GM21526 (cell line): Measurements from ENCODE around the gene TP73.

Experiments used
- ATAC-seq: cut with Tn5 transposase; IDR thresholded peaks from one replicate; pipeline ENCODE4 v1.9.1; 2021; ENCODE audit warnings: moderate library complexity; ENCODE audit not compliant: unreplicated experiment, low FRiP score

Gene TP73

DNA sequence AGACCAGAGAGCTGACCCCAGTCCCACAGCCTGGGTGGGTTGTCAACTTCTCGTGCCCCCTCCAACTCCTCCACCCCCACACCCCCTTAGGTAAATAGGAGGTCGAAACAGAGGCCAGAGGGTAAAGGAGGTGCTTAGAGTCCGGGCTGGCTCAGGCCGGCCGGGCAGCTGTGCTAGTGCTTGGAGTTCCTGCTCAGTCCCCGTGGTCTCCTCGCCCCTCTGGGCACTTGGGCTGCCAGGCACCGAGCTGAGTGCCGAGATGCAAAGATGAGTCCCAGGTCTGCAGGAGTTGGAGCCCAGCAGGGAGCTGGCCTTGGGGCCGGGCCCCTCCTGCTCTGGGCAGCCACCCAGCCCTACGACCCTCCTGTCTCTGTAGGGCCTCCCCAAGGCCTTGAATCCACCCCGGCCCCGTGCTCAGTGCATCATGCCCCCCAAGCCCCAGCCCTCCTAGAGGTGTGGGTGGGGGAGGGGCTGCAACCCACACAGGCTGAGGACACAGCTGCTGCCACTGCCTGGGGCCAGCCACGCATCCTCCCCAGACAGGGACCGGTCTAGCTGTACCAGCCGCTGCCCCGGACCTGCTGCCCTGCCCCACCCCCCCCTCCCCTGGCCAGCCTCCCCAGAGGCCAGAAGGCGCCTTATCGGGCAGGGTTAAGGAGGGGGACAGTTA lies 122.1 kb downstream of the TP73 start:
- no peak for ATAC-seq

DNA sequence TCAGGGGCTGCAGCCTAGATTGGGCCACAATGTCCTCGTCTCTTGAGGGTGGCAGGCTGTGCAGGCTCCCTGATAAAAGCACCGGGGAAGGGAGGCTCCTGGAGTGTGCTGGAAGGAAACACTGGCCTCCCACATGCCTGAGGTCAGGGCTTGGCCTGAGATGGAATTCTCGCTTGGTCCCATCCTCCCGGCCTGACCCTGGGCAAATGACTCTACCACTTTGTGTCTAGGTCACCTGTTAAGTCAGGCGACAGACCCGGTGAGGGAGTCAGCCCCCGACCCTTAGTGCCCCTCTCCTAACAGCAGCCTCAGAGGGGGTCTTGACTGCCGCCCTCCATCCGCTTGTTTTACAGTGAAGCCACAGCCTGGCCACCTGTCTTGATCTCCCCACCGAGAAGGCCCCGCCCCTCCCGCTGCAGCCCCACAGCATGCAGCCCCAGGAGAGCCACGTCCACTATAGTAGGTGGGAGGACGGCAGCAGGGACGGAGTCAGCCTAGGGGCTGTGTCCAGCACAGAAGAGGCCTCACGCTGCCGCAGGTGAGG lies 122.7 kb downstream of the TP73 start:
- ATAC-seq, result no peak

DNA sequence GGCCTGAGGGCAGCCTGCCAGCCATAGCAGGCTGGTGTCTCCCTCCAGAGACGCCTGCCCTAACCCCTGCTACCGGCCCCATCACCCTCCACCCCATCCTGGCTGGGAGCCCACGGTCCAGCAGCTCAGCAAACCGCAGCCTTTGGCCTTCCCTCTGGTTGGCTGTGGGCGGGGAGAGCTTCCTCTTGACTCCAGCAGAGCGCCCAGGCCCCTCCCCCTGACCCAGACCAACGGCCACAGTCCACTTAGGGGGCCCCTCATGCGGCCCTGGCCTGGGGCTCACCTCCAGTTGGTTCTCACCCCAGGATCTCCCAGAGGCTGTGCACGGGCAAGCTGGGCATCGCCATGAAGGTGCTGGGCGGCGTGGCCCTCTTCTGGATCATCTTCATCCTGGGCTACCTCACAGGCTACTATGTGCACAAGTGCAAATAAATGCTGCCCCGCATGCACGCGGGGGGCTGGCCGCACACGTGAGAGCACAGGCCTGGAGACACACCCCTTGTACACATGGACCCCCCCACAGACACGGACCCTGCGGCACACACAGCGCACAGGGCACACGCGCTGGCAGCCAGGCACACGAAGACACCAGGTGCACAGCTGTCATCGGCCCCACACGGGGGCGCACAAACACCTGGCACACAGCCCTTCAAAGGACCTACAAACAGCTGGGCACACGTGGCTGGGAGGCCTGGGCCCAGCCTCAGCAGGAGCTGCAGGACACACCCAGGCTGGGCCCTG lies 123.3 kb downstream of the TP73 start:
- no peak for ATAC-seq

DNA sequence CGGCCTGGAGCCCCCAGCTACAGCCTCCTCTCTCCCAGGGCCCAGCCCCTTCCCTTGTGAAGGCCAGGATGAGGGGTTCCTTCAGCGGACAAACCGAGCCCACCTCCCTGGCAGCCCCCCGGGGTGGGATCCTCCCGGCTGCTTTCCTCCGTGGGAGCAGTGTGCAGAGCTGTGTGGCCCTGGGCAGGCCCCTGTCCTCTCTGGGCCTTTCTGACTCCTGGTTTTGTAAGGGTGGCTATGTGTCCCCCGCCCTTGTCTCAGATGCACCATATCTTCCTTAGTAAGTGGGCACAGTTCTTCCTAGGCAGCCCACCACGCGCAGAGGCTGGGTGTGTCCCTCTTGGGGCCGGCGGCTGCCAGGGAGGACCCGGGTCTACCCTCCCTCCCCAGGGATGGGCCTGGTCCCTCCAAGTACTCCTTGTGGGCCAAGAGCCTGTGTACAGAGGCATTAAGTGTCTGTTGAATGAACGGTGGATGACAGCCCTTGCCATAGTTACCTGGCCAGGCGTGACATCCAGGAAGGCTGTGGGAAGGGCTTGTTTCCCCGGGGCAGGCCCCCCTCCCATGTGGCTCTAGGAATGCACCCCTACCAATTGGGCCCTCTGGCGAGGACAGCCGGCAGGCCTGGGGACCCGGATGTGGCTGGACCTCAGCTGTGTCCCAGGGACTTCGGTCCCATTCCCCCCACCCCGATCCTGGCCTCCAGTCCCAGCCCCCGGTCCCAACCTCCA lies 124.1 kb downstream of the TP73 start:
- ATAC-seq, result no peak

DNA sequence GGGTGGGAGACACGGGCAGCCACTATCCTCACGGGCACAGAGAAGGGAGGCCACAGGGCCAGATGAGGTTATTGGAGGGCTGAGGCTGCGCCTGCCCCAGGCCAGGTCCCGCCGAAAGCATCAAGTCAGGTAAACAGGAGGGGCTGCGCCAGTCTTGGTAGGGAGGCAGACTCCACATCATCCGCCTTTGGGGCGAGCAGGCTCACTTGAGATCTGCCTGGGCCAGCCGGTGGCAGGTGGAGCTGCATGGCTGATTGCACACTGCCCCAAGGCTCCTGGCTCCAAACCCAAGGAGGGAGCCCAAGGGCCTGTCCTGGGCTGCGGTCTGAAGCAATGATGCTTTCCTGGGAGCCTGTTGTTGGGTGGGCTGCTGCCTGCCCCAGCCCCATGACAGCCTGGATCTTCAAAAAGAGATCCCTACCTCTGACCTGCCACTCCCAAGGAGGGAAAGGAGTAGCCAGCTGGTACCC lies 124.8 kb downstream of the TP73 start:
- ATAC-seq, result no peak

DNA sequence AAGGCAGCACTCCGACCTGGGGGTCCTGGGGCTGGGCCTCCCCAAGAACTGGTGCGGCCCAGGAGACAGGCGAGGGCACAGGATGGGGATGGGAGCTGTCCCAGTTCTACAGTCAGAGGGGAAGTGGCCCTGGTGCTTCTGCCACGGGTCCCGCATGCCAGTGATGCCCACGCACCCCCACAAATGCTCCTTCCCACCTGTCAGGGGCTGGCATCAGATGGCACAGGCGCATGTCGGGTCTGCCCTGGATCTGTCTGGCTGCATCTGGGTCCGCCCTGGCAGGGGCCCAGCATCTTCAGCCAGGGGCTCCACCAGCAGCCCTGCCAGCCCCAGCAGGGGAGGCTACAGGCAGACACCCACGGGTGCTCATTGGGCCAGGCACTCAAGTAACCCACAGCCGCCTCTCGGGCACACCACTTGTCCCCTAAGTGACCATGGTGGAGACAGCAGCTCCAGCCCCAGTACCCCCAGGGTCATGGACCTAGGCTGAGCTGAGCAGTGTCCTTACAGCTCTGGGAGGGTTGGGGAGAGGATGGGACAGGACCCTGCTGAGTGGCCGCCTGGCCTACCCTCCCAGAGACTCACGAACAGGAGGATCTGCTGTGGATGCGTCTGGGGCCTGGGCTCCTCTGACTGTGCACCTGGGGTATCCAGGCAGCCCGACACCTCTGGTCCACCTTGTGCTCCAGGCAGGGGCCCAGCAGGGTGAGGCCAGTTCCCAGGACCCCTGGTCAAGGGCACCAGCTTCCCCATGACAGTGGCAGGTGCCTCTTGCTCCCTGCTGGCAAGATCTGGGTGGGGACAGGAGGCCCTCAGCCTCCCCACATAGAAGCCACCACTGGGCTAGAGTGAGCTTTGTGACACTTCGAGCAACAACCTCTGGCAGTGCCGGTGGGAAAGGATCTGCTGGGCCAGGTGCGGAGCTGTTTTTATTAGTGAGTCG lies 125.6 kb downstream of the TP73 start:
- no peak for ATAC-seq

DNA sequence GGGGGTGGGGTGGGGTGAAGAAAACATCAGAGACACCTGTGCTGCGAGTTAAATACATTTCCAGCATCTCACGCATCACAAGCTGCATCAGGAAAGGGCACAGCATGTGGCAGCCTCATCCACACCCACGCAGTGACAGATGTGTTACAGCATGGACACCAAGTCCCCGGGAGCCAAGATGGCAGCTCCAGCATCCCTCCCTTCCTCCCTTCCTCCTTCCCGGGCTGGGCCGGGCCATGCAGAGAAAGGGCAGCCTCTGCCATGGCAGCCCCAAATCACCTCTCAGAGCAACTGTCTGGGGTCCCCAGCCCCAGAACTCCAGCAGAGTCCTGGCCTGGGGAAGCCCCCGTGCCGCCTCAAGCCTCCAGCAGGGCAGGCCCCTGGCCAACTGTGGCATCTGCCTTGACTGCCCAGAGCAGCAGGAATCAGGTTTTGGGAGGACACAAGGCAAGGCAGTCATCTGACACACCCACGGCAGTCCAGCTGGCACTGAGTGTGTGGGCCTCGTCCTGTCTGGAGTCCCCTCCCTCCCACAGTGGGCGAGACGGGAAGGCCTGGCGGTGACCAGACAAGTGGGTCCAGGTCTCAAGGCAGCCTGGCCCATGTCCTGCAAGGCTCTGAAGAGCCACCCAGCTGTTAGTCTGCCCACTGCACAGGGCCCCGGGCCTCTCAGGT lies 126.4 kb downstream of the TP73 start:
- no peak for ATAC-seq

DNA sequence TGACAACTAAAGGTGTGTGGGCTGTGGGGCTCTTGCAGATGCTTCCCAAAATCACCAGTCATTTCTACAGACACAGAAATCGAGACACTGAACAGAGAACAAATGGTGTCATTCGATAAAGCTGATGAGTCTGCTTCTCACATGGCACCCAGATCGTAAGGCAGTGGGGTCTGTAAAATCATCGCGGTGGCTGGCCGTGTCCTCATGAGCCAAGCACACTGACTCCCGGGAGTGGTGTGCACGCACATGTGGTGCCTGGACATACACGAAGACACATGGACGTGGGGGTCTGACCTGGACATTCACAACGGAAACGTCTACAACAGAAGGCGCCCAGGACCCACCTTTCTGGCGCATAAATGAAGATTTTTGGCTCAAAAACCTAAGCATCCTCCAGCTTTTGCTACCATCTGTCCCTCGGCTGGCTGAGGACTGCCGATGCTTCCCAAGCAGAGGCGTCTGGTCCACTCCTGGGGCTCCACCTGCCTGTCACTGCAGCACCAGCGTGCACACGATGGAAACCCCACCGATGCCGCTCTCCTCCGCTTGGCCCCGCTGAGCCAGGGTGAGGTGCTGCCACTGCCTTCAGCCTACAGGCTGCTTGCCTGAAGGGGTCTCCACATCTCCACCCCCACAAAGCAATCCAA lies 127.1 kb downstream of the TP73 start:
- ATAC-seq, result no peak

DNA sequence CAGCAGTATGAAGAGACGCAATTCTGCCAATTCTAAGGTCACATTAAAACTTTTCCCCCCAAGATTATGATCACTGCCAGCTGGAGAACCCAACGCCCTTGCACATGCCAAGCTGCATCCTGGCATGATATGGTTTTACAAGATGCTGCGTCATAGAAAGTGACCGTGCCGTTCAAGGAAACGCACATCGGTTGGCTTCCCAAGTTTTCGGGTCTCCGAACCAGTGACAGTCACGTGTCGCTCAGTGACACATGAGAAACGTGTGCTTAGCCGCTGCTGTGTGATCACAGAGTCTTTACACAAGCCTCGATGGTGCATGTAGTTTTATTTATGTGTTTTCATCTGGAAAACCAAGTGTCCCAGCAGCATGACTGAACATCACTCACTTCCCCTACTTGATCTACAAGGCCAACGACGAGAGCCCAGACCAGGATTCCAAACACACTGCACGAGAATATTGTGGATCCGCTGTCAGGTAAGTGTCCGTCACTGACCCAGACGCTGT lies 127.6 kb downstream of the TP73 start:
- ATAC-seq, result no peak

DNA sequence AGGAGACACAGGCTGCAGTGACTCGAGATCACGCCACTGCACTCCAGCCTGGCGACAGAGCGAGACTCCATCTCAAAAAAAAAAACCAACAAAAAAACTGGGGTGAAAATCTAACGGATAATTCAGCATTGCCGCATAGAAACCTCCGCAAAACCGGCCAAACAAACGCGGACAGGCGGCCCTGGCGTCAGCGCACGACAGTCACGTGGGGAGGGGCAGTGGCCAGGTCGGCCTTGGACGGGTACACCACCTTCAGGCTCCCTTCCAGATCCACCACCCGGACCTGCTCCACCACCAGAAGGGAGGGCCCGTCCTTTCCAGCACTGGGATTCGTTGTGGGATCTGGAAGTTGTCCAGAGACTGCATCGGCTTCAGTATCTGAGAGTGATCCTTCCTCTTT lies 128.6 kb downstream of the TP73 start:
- ATAC-seq, result no peak

DNA sequence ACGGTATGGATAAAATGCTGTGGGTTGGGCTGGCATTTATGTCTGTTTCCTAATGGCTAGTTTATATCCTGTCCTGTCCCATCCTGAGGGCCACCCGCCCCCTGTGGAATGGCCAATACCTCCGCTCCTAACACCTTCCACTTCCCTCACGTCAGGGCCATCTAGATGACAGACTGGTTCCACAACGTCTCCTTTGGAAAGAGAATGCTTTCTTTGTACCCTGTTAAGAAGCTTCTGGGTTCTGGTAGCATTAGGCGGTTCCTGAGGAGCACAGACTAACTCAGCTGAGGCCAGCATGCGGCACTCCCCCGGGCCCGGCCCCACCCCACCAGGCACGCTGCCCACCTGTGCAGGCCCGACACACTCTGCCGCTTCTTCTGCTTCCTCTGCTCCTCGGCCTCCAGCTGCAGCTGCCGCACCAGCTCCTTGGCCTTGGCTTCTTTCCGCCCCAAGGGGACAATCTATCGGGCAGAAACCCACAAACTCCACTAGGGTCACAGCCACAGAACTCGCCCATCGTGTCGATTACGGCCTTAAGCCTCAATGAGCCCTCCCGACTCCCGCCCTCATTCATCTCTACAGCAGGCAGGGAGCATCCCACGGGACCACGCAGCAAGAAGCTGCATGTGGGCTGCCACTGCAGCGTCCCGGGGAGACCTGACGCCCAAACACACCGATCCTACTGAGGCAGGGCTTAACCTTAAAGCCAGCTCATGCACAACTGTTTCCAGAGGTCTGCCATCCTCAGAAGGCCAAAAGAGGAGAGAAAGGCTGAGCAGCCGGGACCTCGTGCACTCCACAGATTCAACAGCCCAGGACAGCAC lies 131.5 kb downstream of the TP73 start:
- no peak for ATAC-seq

DNA sequence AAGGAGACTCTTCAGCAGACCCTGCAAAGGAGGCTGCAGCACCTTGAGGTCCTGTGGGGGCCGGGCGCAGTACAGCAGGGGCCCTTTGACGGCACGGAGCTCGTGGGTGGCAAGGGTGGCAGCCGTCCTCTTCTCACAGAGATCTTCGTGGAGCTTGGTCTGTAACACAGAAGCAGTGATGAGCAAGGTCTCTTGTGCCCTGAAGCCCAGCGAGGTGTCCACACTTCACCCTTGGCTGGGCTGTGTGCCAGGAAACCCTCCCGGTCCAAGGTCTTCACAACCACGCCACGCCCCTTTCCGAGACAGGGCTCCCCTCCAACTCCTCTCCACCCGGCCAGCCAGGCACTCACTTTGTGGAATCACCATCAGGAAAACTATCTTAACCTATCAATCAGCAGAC lies 132.7 kb downstream of the TP73 start:
- ATAC-seq, result no peak

DNA sequence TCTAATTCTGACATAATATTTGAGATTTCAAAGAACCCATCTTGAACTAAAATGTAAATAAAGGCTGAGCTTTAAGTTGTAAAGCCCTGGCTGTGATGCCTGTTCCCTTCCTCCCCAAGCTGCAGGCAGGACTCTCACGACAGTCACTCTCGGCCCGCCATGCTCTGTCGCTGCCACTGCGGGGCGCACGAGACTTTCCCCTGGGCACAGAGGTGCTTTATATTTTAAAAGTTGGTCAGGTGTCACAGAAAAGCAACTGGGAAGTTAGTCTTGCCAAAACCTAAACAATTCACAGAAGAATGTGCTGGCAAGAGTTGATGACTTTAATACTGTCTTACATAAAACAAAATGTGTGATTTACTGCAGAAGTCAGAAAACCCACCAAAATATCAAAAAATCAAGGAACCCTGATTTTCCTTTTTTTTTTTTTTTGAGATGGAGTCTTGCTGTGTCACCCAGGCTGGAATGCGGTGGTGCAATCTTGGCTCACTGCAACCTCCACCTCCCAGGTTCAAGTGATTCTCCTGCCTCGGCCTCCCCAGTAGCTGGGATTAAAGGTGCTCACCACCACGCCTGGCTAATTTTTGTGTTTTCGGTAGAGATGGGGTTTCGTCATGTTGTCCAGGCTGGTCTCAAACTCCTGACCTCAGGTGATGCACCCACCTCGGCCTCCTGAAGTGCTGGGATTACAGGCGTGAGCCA lies 133.3 kb downstream of the TP73 start:
- no peak for ATAC-seq
